Right lobe of liver (tissue), 4 donors: ENCODE data around the gene MACROH2A1.

Experiments used
- POLR2A ChIP-seq: fragments of 450-650 bp; IDR thresholded peaks from one replicate; pipeline ENCODE4 v1.6.1; 2017; ENCODE audit warnings: antibody characterized with exemption, mild to moderate bottlenecking
- TF ChIP-seq, protein P1 (sequence below), 4 donors: fragments of 200-600 bp in 3 of 4; fragments of 450-650 bp in 1 of 4; IDR thresholded peaks; one replicate each; pipeline versions ENCODE4 v1.5.1 to v1.8.0; 2016 to 2022; ENCODE audit warnings: antibody characterized with exemption in 4 of 4, mild to moderate bottlenecking in 2 of 4
- donor health status: DM: no; HTN: no; CAD: no.
- donor health status: DM: no; HTN: no; CAD: no.
- donor health status: DM: no; HTN: yes; CAD: no.

- TF ChIP-seq, protein P1, sequence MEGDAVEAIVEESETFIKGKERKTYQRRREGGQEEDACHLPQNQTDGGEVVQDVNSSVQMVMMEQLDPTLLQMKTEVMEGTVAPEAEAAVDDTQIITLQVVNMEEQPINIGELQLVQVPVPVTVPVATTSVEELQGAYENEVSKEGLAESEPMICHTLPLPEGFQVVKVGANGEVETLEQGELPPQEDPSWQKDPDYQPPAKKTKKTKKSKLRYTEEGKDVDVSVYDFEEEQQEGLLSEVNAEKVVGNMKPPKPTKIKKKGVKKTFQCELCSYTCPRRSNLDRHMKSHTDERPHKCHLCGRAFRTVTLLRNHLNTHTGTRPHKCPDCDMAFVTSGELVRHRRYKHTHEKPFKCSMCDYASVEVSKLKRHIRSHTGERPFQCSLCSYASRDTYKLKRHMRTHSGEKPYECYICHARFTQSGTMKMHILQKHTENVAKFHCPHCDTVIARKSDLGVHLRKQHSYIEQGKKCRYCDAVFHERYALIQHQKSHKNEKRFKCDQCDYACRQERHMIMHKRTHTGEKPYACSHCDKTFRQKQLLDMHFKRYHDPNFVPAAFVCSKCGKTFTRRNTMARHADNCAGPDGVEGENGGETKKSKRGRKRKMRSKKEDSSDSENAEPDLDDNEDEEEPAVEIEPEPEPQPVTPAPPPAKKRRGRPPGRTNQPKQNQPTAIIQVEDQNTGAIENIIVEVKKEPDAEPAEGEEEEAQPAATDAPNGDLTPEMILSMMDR (IDR thresholded peaks at IDR 0.05), result no peak
- TF ChIP-seq POLR2A, result no peak
Measured at GRCh38 chr5:135295852-135296251, 103.2 kb downstream of the MACROH2A1 start.
